GM18951 (cell line): ENCODE results near the gene AQP12B.
"Not testable (repeated sequence)": the region's sequence is repeated elsewhere in the genome, so short reads cannot be mapped to it uniquely, and the experiment has no call there.

Experiments used
- POLR2A ChIP-seq: IDR thresholded peaks from 4 replicates; pipeline ENCODE4 v1.6.1; 2011; ENCODE audit warnings: mild to moderate bottlenecking; ENCODE audit not compliant: insufficient read length, insufficient read depth; ENCODE audit errors: extremely low read depth
- in situ Hi-C: fragments of 300-500 bp; cut with MboI; formaldehyde crosslinking; loops from one replicate; pipeline ENCODE4 v1.12.0; 2022; ENCODE audit warnings: low sequenced_read_pairs, mixed read lengths, inconsistent platforms; ENCODE audit not compliant: unreplicated experiment

The AQP12B gene

DNA sequence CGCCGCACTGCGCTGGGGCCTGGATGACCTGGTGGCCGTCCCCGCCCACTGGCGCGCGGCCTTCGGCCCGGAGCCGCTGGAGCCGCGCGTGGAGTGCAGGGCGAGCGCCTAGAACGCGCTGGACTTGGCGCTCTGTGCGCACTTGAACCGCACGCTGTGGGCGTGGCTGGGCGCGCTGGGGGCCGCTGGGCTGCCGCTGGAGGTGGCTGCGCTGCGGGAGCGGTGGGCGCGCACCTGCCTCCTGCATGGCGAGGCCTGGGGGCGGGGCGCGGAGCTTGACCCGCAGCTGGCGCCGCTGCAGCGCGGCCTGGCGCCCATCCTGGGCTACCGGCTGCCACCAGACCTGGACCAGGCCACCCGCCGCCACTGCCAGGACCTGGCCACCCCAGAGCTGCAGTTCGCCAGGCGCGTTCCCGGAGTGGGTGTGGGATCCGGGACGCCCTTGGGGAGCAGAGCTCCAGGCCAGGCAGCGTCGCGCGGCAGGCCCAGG is 9.9 kb downstream of the AQP12B start:
- no peak for TF ChIP-seq POLR2A
- in situ Hi-C loops, result no loop called here

DNA sequence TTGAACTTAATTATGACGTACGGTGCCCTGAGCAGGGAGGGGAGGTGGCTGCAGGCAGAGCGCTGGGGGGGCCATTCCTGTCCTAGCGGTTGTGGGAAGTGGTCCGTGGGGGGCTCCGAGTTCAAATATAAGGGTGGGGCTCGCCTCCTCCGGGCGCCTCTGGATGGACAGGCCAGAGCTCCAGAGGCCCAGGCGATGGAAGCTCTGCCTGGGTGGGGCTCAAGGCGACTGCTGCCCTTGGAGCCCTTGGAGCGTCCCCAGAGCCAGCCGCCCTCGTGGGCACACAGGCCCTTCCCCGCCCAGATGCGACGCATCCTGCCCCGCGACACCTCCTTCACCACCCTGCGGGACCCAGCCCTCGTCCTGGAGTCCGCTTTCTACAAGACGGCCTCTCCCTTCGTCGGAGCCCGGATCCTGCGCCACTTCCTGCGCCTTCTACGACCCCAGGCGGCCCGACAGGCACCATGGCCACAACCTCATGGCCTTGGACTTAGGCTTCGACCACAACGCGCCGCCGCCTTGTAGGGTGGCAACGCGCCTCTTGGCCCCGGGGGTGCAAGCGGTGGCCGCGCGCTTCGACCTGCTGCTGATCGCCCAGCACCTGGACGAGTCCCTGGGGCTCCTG is 10.5 kb downstream of the AQP12B start:
- in situ Hi-C loops, result no loop called here
- TF ChIP-seq POLR2A, result no peak

DNA sequence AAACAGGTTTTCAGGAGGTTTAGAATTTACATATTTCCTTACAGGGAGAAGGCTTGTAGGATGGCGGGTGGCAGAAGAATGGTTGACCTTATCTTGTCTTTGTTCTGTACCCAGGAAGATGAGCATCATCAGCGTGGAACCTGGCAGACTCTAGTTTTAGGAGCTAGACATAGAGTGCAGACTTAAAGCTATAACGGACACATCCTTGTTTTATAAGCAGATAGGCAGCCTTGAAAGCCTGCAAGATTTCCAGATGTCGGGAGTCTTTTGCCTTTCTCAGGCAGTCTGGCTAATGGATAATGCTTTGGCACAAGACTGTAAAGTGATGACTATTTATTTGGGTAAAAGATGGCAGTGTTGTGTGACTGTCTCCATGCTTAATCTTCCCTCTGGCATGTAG is 11.7 kb downstream of the AQP12B start:
- in situ Hi-C loops, result no loop called here
- TF ChIP-seq POLR2A, result no peak

DNA sequence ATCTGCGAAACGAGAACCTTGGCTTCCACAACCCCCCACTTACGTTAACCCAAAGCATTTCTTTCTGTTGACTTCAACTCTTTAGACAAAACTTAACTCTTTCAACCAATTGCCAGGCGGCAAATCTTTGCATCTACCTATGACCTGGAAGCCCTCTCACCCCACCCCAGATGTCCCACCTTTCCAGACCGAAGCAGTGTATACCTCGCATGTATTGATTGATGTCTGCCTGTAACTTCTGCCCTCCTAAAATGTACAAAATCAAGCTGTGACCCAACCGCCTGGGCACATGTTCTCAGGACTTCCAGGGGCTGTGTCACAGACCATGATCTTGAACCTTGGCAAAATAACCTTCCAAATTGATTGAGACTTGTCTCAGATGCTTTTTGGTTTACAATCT is 12.3 kb downstream of the AQP12B start:
- in situ Hi-C loops, result no loop called here
- TF ChIP-seq POLR2A, result no peak

DNA sequence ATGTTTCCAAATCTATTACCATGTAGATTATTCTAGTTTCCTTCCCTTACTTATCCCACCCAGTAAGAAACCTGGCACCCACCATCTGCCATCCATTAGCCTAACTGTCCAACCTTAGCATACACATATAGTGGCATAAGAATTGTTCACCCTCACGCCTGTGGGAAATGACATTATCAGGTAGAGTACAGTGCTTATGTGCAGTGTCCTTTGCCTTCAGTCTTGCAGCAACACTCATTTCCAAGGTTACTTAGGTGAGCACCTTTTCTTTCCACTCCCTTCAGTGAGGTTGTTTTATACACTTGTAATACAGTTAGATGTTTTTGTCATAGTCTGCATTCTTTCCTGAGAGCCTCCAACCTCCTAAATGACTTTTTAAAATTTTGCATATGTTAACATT is 18.1 kb downstream of the AQP12B start:
- no peak for TF ChIP-seq POLR2A
- in situ Hi-C loops, result no loop called here

DNA sequence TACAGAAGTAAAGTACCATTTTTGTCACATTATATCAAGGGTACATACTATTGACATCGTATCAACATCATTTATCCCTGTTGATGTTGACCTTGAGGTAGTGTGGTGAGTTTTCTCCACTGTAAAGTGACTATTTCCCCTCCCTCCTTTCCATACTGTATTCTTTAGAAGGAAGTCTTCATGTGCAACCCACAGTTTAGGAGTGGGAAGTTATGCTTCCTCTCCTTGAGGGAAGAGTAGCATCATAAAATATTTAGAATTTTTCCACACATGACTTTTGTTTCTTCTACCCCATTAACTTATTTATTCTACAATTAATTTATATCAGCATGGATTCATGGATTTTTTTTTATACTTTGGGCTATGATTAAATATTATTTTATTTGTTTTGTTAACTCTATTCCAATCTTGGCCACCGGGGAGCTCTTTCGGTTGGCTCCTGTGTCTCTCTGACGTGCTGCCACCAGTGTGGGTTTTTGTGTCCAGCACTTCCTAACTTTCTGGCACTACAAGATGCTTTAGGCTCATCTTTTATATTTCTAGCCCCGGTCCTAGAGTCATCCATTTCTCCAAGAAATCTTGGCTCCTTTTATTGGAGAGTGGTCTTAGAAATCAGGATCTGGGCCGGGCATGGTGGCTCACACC is 19.0 kb downstream of the AQP12B start:
- no peak for TF ChIP-seq POLR2A
- in situ Hi-C loops, result no loop called here

DNA sequence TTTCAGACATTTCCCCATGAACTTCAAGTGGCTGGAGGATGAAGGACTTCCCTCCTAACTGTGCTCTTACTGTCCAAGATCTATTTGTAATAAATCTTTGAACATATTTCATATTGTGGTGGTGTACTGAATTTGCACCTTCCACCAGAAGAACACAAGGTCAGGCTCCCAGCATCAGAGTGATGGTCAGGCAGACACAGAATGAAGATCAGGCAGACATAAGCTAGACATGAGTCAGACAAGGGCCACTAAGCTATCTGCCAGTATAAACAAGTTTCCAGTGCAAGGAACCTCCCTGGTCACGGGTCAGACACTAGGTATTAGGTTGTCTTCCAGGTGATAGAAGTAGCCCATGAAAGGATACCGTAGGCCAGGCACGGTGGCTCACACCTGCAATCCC is 20.0 kb downstream of the AQP12B start:
- in situ Hi-C loops, result no loop called here
- no peak for TF ChIP-seq POLR2A

DNA sequence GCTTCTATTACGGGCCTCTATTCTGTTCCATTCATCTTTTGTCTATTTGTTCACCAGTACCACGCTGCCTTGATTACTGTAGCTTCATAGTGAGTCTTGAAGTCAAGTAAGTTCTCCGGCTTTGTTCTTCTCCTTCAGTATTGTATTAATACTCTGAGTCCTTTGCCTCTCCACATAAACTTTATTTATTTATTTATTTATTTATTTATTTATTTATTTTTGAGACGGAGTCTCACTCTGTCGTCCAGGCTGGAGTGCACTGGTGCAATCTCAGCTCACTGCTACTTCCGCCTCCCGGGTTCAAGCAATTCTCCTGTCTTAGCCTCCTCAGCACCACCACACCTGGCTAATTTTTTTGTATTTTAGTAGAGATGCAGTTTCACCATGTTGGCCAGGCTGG is 22.8 kb downstream of the AQP12B start:
- in situ Hi-C loops, result not testable (repeated sequence)

DNA sequence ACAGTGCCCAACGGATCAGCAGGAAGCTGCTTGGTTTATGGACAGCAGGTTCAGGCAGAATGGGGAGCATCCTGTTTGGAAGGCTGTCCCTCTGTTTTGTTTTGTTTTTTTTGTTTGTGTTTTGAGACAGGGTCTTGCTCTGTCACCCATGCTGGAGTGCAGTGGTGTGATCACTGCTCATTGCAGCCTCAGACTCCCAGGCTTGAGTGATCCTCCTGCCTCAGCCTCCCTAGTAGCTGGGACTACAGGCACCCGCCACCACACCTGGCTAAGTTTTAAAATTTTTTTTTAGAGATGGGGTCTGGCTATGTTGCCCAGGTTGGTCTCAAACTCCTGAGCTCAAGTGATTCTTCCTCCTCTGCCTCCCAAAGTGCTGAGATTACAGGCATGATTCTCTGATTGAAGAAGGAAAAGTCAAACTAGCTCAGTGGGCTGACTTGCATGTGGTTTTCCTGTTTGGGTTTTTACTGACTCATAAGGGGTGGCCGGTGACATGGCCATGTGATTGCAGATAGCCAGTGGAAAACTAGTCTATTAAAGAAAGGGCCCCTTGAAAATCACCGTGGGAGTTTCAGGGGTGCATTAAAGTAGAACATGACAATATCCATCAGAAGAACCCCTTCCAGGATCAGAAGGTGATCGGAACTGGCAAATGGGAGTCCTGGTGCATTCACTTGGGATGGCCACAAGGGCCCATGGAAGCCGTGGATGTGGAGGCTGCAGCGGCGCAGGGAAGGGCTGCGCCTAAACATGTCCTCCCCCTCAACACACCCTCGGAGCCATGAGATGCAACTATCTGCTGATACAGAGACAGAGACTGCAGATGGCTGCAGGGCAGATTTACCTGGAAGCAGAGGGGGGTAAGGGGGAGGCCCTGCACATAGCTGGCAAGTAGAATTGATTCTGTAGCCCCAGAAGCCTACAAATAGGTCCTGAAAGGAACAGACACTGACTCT is 26.5 kb downstream of the AQP12B start:
- in situ Hi-C loops, result no loop called here
- TF ChIP-seq POLR2A, result no peak

DNA sequence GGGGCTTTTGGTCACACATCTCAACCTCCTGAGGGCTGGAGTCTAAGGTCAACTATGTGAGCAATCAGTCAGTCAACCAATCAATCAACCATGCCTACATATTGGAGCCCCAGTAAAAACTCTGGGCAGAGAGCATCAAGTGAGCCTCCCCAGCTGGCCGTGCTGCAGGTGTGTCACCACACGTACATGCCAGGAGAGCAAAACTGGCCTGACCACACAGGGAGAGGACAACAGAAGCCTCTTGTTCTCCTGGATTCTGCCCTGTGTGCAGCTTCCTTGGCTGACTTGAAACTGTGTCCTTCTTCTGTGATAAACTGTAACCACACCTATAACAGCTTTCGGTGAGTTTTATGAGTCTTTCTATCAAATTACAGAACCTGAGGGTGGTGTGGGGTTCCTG is 31.5 kb downstream of the AQP12B start:
- no peak for TF ChIP-seq POLR2A
- in situ Hi-C loops, result no loop called here

DNA sequence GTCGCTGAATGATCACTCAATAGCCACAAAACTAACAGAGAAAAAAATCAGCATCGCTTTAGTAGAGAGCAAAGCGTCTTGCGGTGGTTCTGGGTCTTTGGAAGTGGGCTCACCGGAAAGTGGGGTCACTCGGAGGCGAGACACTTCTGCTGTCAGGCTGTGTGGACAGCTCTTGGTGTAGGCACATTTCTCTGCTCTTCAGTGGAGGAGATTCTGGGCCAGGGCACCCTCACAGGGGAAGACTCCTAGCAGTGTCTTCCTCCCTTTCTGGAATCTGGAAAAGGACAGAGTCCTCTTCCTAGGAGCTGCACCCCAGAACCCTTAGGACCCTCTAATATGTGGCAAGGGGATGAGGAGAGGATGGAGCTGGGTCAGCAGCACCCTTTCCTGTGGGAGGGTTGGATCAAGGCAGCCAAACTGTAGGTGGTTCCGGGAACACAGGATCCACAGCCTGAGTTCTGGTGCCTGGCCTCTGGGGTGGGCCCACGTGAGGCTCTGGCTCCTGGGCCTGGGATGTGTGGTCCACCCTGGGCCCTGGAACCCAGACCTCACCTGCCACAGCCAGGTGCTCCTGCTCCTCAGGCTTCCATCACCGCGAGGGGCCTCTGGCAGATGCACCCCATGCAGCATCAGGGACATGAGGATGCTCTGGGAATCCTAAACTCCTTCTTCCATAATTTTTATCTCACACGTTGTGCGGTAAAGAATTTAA is 32.3 kb downstream of the AQP12B start:
- in situ Hi-C loops, result no loop called here
- no peak for TF ChIP-seq POLR2A

DNA sequence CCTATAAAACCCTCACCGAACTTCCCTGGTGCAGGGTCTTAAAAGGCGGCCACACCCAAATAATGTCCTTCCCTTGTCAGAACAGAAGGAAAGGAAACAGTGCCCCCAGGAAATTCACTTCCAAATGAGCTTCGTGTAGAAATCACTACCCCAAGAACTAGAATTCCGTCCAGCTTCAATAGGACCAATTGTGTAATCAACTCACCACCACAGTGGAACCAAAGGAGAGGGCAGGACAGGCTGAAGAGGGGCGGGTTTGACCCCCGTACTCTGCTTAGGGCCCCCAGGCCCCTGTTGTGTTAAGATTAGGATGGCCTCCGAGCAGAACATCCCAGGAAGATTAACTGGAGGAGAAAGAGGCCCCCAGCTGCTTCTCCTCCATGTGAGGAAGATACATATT is 33.4 kb downstream of the AQP12B start:
- in situ Hi-C loops, result no loop called here
- no peak for TF ChIP-seq POLR2A

DNA sequence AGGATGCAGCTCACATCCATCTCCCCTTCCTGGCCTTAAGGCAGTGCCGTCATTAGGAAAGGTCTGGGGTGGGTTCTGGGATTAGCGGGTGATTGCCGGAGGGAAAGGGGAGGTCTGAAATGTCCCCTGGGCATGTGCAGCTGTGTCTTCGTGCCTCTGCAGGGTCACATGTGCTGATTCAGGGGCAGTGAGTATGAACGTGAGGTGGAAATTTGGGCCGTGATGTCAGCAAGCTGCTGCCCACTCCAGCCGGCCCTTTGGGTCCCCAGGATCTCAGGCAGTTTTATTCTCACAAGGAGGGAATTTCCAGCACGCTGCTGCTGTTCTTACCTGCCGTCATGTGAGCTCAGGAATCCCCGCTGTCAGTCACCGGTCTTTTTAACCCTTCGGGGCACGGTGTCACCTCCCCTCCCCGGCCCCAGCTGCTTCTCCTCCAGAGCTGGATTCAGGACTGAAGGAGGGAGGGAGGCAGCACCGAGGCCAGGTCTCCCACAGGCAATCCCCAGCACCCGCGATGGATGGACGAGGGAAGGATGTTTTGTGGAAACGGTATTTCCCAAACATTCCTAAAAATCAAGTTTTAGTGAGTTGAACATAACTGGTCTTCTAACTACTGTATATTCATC is 33.9 kb downstream of the AQP12B start:
- TF ChIP-seq POLR2A, result no peak
- in situ Hi-C loops, result no loop called here
